Prostate gland (tissue), 2 donors: ENCODE measurements around the gene HRAS. TPM values are rescaled to one million over a fixed set of nuclear protein-coding genes. Genes with fewer than 3 reads are reported as not detected.

Experiments used
- DNase-seq: peaks from one replicate; pipeline ENCODE4 v3.0.0-alpha.2; 2019; ENCODE audit warnings: low spot score
- H3K27ac ChIP-seq, 2 donors: fragments of 200-600 bp; sonication (generic); 2 replicates each; pipeline ENCODE4 v1.5.1; 2017 to 2019
- H3K27me3 ChIP-seq: fragments of 200-600 bp; sonication (generic); replicated peaks from 2 replicates; pipeline ENCODE4 v1.5.1; 2019; ENCODE audit not compliant: insufficient read depth
- H3K36me3 ChIP-seq, 2 donors: fragments of 200-600 bp; sonication (generic); 1 replicate in 1 of 2; 2 replicates in 1 of 2; pipeline versions ENCODE4 v1.5.1 to v1.8.1; 2017 to 2019
- H3K4me1 ChIP-seq: fragments of 200-600 bp; sonication (generic); replicated peaks from 2 replicates; pipeline ENCODE4 v1.5.1; 2019
- H3K4me3 ChIP-seq, 2 donors: fragments of 200-600 bp; sonication (generic); 2 replicates each; pipeline ENCODE4 v1.5.1; 2017 to 2019
- H3K9me3 ChIP-seq: fragments of 200-600 bp; sonication (generic); 2 replicates; pipeline ENCODE4 v1.5.1; 2017
- POLR2A ChIP-seq: fragments of 450-650 bp; IDR thresholded peaks from one replicate; pipeline ENCODE4 v1.6.1; 2016; ENCODE audit warnings: antibody characterized with exemption, mild to moderate bottlenecking
- POLR2AphosphoS5 ChIP-seq: sonication (generic); formaldehyde crosslinking; IDR thresholded peaks from one replicate; pipeline ENCODE4 v1.6.1; 2017; ENCODE audit warnings: antibody characterized with exemption
- WGBS: methylation state at CpG from one replicate; pipeline ENCODE4 v1.1.5; 2018; 5-methylcytosine and 5-hydroxymethylcytosine counted together
- intact Hi-C: fragments of 100-400 bp; cut with DNase I; formaldehyde crosslinking; loops from one replicate; pipeline ENCODE4 v1.14.2; 2022
- total RNA-seq, 2 donors: library from RNA; depleted of rRNA; stranded (reverse); fragments of >200 nt; gene quantifications; one replicate each; pipeline ENCODE4 v1.1.0, GENCODE V29; 2016
- TF ChIP-seq, protein P1 (sequence below), 4 experiments: fragments of 200-600 bp in 2 of 4; fragments of 450-650 bp in 2 of 4; sonication (generic) in 2 of 4; IDR thresholded peaks; 1 replicate in 3 of 4; 2 replicates in 1 of 4; pipeline ENCODE4 v1.5.1; 2016 to 2019; ENCODE audit warnings: antibody characterized with exemption in 4 of 4, mild to moderate bottlenecking in 2 of 4, moderate library complexity in 2 of 4

The HRAS gene
- total RNA-seq, 2 donors from 2014 or later = 47.0 to 62.8 TPM

DNA sequence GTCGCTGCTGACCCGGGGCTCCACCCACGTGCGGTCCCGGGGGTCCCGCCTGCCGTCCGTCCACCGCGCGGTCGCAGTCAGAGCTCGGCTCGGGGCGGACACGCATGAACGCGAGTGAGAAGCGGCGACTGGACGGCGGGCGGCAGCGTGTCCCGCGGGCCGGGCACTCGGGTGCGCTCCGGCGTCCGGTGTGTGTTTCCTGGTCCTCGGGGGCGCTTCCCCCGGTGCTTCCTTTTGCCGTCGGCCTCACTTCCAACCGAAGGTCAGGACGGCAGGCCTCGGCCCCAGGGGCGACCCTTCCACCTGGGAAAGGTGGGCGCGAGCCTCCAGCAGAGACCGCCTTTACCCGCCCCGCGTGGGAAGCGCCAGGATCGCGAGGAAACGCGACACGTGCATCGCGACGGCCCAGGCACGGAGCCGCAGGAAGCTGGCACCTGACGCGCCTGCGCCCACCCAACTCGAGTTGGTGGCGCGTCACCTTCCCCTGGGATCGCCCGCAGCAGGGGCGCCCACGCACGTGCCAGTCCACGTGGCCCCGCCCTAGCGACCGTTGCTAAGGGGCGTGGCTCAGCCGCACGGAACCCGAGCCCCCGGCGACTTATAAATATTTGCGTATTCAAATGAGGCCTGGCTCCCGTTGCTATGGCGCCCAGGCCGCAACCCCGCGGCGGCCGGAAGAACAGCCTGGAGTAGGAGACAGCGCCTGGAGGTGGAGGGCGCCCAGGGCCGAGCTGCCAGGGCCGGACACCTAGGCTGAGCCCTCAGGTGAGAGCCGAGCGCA, 1.7 kb upstream of the HRAS start, which contains the start of gene LRRC56:
Gene LRRC56, plus strand, starts transcription at position 687 of the 781 bp plus-strand sequence. CDS start 3,158 bp downstream, outside the sequence.
- H3K4me3 ChIP-seq = peak within 1 kb of the TSS; percentile 22 to 81
- no peaks in the 10 kb centered on the region for H3K27me3 ChIP-seq
- intact Hi-C loops = no loop called here
- peak; percentile 37 for TF ChIP-seq POLR2A
- TF ChIP-seq POLR2AphosphoS5 = peak; percentile 89
- TF ChIP-seq, protein P1, sequence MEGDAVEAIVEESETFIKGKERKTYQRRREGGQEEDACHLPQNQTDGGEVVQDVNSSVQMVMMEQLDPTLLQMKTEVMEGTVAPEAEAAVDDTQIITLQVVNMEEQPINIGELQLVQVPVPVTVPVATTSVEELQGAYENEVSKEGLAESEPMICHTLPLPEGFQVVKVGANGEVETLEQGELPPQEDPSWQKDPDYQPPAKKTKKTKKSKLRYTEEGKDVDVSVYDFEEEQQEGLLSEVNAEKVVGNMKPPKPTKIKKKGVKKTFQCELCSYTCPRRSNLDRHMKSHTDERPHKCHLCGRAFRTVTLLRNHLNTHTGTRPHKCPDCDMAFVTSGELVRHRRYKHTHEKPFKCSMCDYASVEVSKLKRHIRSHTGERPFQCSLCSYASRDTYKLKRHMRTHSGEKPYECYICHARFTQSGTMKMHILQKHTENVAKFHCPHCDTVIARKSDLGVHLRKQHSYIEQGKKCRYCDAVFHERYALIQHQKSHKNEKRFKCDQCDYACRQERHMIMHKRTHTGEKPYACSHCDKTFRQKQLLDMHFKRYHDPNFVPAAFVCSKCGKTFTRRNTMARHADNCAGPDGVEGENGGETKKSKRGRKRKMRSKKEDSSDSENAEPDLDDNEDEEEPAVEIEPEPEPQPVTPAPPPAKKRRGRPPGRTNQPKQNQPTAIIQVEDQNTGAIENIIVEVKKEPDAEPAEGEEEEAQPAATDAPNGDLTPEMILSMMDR (IDR thresholded peaks at IDR 0.05) = peak in 1 of 4 experiments; percentile 27
- 4% methylated on average over 90 of the region's 93 CpGs for WGBS
- peak; percentile 89 for DNase-seq
- peak within 1 kb of the TSS; percentile 80 to 83 for H3K27ac ChIP-seq
- H3K36me3 ChIP-seq = peaks cover 4 to 14% of the 10 kb centered on the region in 2 donors
- peaks cover 23% of the 10 kb centered on the region for H3K4me1 ChIP-seq
- H3K9me3 ChIP-seq = no peaks in the 10 kb centered on the region

GRCh38 chr11:535210-535518, 212 bp downstream of the HRAS start:
- no peak for TF ChIP-seq POLR2AphosphoS5
- no peak for TF ChIP-seq POLR2A
- TF ChIP-seq, protein P1 (IDR thresholded peaks at IDR 0.05) = no peak
- H3K9me3 ChIP-seq = no peaks in the 10 kb centered on the region
- H3K36me3 ChIP-seq = peaks cover 4 to 18% of the 10 kb centered on the region in 2 donors
- peak overlapping the region; percentile 76 to 81 for H3K4me3 ChIP-seq
- 4% methylated on average over 10 of the region's 56 CpGs for WGBS
- H3K27ac ChIP-seq = peak overlapping the region in 1 of 2 donors; percentile 82
- H3K4me1 ChIP-seq = peaks cover 23% of the 10 kb centered on the region
- intact Hi-C loops = no loop called here
- no peaks in the 10 kb centered on the region for H3K27me3 ChIP-seq
- DNase-seq = no peak

DNA sequence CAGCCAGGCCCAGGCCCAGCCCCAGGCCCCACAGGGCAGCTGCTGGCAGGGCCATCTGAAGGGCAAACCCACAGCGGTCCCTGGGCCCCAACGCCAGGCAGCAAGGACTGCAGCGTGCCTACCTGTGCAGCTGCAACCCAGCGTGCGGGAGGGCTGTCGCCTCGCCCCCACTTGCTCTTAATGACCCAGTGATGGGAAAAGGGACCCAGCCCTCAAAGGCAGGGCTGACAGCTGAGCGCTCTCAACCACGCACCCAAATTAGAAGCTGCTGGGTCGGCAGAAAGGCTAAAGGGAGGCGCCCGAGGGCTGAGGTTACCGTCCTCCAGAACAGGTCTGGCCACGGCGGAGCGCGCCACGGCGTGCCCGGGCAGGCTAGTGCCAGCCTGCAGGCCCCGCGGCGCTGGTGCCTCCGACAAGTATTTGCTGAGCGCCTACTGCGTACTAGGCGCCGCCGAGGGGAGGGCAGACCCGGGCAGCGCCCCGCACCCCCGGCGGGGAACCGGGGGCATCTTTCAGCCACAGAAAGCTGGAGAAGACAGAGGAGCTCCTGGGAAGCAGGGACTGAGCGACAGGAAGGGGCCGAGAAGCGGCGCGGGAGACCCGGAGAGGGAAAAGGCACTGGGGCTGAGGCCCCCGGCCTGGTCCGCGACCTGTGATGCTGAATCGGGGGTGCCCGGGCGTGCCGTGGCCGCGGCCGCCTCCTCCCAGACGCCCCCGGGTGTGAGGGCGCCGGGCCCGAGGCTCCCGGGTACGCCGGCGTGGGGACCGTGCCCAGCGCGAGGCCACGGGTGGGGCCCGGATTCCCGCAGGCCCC, 773 bp downstream of the HRAS start:
- Histone ChIP-seq H3K4me1 (peaks cover 23% of the 10 kb centered on the region), H3K36me3 (peaks cover 4 to 18% of the 10 kb centered on the region in 2 donors)
- intact Hi-C loops = no loop called here

GRCh38 chr11:533586-534395, 1.6 kb downstream of the HRAS start:
- Histone ChIP-seq H3K4me3 (peak overlapping the region; percentile 76 to 81), H3K27me3 (no peaks in the 10 kb centered on the region), H3K27ac (peak overlapping the region in 1 of 2 donors; percentile 82), H3K9me3 (no peaks in the 10 kb centered on the region), H3K36me3 (peaks cover 4 to 18% of the 10 kb centered on the region in 2 donors), H3K4me1 (peaks cover 23% of the 10 kb centered on the region)
- no peak for TF ChIP-seq POLR2AphosphoS5
- TF ChIP-seq, protein P1 (IDR thresholded peaks at IDR 0.05) = no peak
- TF ChIP-seq POLR2A = no peak
- WGBS = 76% methylated on average over 37 of the region's 37 CpGs
- intact Hi-C loops = no loop called here
- DNase-seq = no peak

More for the DNA sequence above, 773 bp downstream of the HRAS start:
- peak overlapping the region; percentile 82 to 86 for H3K27ac ChIP-seq
- peak overlapping the region; percentile 76 to 81 for H3K4me3 ChIP-seq
- DNase-seq = peak; percentile 87
- TF ChIP-seq, protein P1 (IDR thresholded peaks at IDR 0.05) = peak in 1 of 4 experiments; percentile 25
- TF ChIP-seq POLR2A (peak; percentile 42), POLR2AphosphoS5 (peak; percentile 59)
- 4% methylated on average over 50 of the region's 66 CpGs for WGBS
- no peaks in the 10 kb centered on the region for H3K9me3 ChIP-seq
- H3K27me3 ChIP-seq = no peaks in the 10 kb centered on the region
